Measurements from ENCODE around the gene USP33.

The USP33 gene

GRCh38 chr1:77673716-77674355 is 85.8 kb downstream of the USP33 start:
- no peak overlapping the region for H3K4me3 ChIP-seq (replicated peaks; ENCODE audit: insufficient read depth, low read length)
- H3K27me3 ChIP-seq (ENCODE audit: insufficient read depth, poor library complexity, severe bottlenecking) = no peaks in the 10 kb centered on the region
- no peak for DNase-seq (ENCODE audit: low read depth in 1 of 2, low spot score in 1 of 2)
- H3K27ac ChIP-seq (replicated peaks) = no peak overlapping the region
- TF ChIP-seq SPI1 (IDR thresholded peaks at IDR 0.05; ENCODE audit: borderline replicate concordance, low read depth) (no peak), CTCF (IDR thresholded peaks at IDR 0.05; ENCODE audit: insufficient read depth, low read length) (no peak), REST (IDR thresholded peaks at IDR 0.05; ENCODE audit: insufficient replicate concordance, low read depth) (no peak), POLR2AphosphoS5 (IDR thresholded peaks at IDR 0.05; ENCODE audit: low read depth) (no peak), GABPA (IDR thresholded peaks at IDR 0.05; ENCODE audit: low read depth) (no peak)

GRCh38 chr1:77673030-77673429 is 86.6 kb downstream of the USP33 start:
- no peak for DNase-seq (ENCODE audit: low read depth in 1 of 2, low spot score in 1 of 2)
- H3K27ac ChIP-seq (replicated peaks) = no peak overlapping the region
- no peak overlapping the region for H3K4me3 ChIP-seq (replicated peaks; ENCODE audit: insufficient read depth, low read length)
- no peaks in the 10 kb centered on the region for H3K27me3 ChIP-seq (ENCODE audit: insufficient read depth, poor library complexity, severe bottlenecking)
- no peak for TF ChIP-seq CTCF (IDR thresholded peaks at IDR 0.05; ENCODE audit: insufficient read depth, low read length)
- TF ChIP-seq POLR2AphosphoS5 (IDR thresholded peaks at IDR 0.05; ENCODE audit: low read depth) = no peak
- TF ChIP-seq REST (IDR thresholded peaks at IDR 0.05; ENCODE audit: insufficient replicate concordance, low read depth) = no peak
- no peak for TF ChIP-seq SPI1 (IDR thresholded peaks at IDR 0.05; ENCODE audit: borderline replicate concordance, low read depth)
- no peak for TF ChIP-seq GABPA (IDR thresholded peaks at IDR 0.05; ENCODE audit: low read depth)

GRCh38 chr1:77672374-77672773 is 87.3 kb downstream of the USP33 start:
- DNase-seq (ENCODE audit: low read depth in 1 of 2, low spot score in 1 of 2) = no peak
- TF ChIP-seq SPI1 (IDR thresholded peaks at IDR 0.05; ENCODE audit: borderline replicate concordance, low read depth) = no peak
- no peak for TF ChIP-seq GABPA (IDR thresholded peaks at IDR 0.05; ENCODE audit: low read depth)
- no peak for TF ChIP-seq REST (IDR thresholded peaks at IDR 0.05; ENCODE audit: insufficient replicate concordance, low read depth)
- TF ChIP-seq CTCF (IDR thresholded peaks at IDR 0.05; ENCODE audit: insufficient read depth, low read length) = no peak
- no peak for TF ChIP-seq POLR2AphosphoS5 (IDR thresholded peaks at IDR 0.05; ENCODE audit: low read depth)

More at GRCh38 chr1:77672374-77672773, 87.3 kb downstream of the USP33 start:
- H3K4me3 ChIP-seq (replicated peaks; ENCODE audit: insufficient read depth, low read length) = no peak overlapping the region
- H3K27me3 ChIP-seq (ENCODE audit: insufficient read depth, poor library complexity, severe bottlenecking) = no peaks in the 10 kb centered on the region
- no peak overlapping the region for H3K27ac ChIP-seq (replicated peaks)

Data from HL-60 (cell line).